Measurements from ENCODE around the gene UCN3.

- TF ChIP-seq ZBTB44 (tag by site-specific recombination; IDR thresholded peaks at IDR 0.05) (no peak), AEBP2 (tag by site-specific recombination; IDR thresholded peaks at IDR 0.05; ENCODE audit: borderline replicate concordance) (no peak), ZNF274 (IDR thresholded peaks at IDR 0.05; ENCODE audit: low read length) (no peak), ZNF274 (tag by site-specific recombination; IDR thresholded peaks at IDR 0.05; ENCODE audit: borderline replicate concordance) (no peak), CTCF (tag by site-specific recombination; IDR thresholded peaks at IDR 0.05) (no peak), ZNF560 (tag by site-specific recombination; IDR thresholded peaks at IDR 0.05; ENCODE audit: borderline replicate concordance) (no peak), ZNF561 (tag by site-specific recombination; IDR thresholded peaks at IDR 0.05; ENCODE audit: borderline replicate concordance) (no peak), ZNF670 (tag by site-specific recombination; IDR thresholded peaks at IDR 0.05; ENCODE audit: low read depth) (no peak), ZEB2 (tag by site-specific recombination; IDR thresholded peaks at IDR 0.05) (no peak)
Measured at GRCh38 chr10:5355594-5356301, 9.0 kb upstream of the UCN3 start.

All from HEK293 (cell line).